Esophagus squamous epithelium (tissue), 5 donors: ENCODE data around the gene DRD3. TPM values are rescaled to one million over a fixed set of nuclear protein-coding genes. Genes with fewer than 3 reads are reported as not detected.
A peak's percentile ranks its signal among the peaks of the same experiment; 100 is the strongest.

Source experiments
- DNase-seq: peaks from one replicate; lab custom pipeline; 2025; lab: John Stamatoyannopoulos, UW
- H3K27ac ChIP-seq, 4 donors: fragments of 200-600 bp; sonication (generic); one replicate each; pipeline ENCODE4 v1.5.1; 2016 to 2019; ENCODE audit warnings: mild to moderate bottlenecking in 1 of 4
- H3K27me3 ChIP-seq, 4 donors: fragments of 200-600 bp; sonication (generic); 1 replicate in 3 of 4; 2 replicates in 1 of 4; pipeline versions ENCODE4 v1.5.1 to v1.6.0; 2017 to 2021; ENCODE audit warnings: antibody characterized with exemption in 1 of 4
- H3K36me3 ChIP-seq, 3 donors: fragments of 200-600 bp; sonication (generic); one replicate each; pipeline ENCODE4 v1.5.1; 2016 to 2019
- H3K4me1 ChIP-seq, 3 donors: fragments of 200-600 bp; sonication (generic); one replicate each; pipeline ENCODE4 v1.5.1; 2017 to 2019
- H3K4me3 ChIP-seq, 4 donors: fragments of 200-600 bp; sonication (generic); 1 replicate in 3 of 4; 2 replicates in 1 of 4; pipeline ENCODE4 v1.5.1; 2016 to 2019; ENCODE audit warnings: mild to moderate bottlenecking in 2 of 4, moderate library complexity in 1 of 4
- H3K9me3 ChIP-seq, 3 donors: fragments of 200-600 bp; sonication (generic); one replicate each; pipeline ENCODE4 v1.5.1; 2016 to 2019
- POLR2A ChIP-seq, 4 donors: fragments of 450-650 bp; IDR thresholded peaks; one replicate each; pipeline ENCODE4 v1.6.1; 2017; ENCODE audit warnings: antibody characterized with exemption in 4 of 4, mild to moderate bottlenecking in 4 of 4, moderate library complexity in 3 of 4
- WGBS, 2 donors: methylation state at CpG; one replicate each; pipeline ENCODE4 v1.1.5; 2018; 5-methylcytosine and 5-hydroxymethylcytosine counted together
- intact Hi-C: fragments of 100-400 bp; cut with DNase I; formaldehyde crosslinking; loops from one replicate; pipeline ENCODE4 v1.15.0; 2022
- total RNA-seq, 4 donors: library from RNA; depleted of rRNA; stranded (reverse); fragments of >200 nt; gene quantifications; one replicate each; pipeline ENCODE4 v1.1.0, GENCODE V29; 2016
- TF ChIP-seq, protein P1 (sequence below), 6 experiments: fragments of 450-650 bp in 4 of 6; fragments of 200-600 bp in 2 of 6; sonication (generic) in 2 of 6; IDR thresholded peaks; one replicate each; pipeline ENCODE4 v1.5.1; 2016 to 2019; ENCODE audit warnings: antibody characterized with exemption in 6 of 6, mild to moderate bottlenecking in 4 of 6, moderate library complexity in 4 of 6
- donor health status: DM: yes; HTN: yes; CAD: no.

Gene DRD3
- total RNA-seq, 4 donors from 2014 or later: not detected

DNA sequence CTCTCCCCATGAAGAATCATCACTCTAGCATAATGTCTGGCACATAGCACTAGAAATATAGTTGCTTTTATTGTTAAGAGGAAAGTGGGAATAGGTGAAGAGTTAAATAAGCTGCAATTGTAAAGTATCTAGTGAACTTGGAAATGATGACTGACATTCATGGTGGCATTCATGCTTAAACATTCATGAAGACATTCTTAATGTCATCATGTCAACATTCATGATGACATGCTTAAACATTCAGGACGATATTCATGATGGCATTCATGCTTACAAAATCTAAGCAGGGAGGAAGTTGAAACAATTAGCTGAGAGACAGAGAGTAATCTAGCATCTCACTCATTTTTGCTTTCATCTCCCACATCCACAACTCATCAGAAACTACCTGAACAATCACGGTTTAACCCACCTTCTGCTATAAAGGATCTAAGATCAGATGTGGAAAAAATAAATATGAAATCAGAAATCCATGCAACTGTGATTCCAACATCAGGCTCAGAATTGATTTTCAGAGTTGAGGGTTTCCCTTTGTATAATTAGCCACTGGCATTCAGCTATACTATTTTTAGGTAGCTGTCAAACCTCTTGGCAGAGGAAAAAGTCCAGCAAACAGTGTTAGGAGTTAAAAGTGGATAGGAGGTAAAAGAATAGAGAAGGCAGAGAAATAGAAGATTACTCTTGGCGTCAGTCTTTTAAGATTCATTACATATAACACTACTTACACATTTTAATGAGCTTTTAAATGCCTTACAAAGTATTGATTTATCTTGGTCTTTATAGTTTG, 3.5 kb downstream of the DRD3 start:
- H3K27ac ChIP-seq: no peak overlapping the region
- H3K9me3 ChIP-seq: no peaks in the 10 kb centered on the region
- no peaks in the 10 kb centered on the region for H3K4me1 ChIP-seq
- no peak for DNase-seq
- peaks cover 0 to 3% (median under 1%) of the 10 kb centered on the region in 4 donors for H3K27me3 ChIP-seq
- no peaks in the 10 kb centered on the region for H3K36me3 ChIP-seq
- intact Hi-C loops: no loop called here
- WGBS, 2 donors: 52 to 60% methylated on average over 3 of the region's 3 CpGs
- H3K4me3 ChIP-seq: no peak overlapping the region
- TF ChIP-seq, protein P1, sequence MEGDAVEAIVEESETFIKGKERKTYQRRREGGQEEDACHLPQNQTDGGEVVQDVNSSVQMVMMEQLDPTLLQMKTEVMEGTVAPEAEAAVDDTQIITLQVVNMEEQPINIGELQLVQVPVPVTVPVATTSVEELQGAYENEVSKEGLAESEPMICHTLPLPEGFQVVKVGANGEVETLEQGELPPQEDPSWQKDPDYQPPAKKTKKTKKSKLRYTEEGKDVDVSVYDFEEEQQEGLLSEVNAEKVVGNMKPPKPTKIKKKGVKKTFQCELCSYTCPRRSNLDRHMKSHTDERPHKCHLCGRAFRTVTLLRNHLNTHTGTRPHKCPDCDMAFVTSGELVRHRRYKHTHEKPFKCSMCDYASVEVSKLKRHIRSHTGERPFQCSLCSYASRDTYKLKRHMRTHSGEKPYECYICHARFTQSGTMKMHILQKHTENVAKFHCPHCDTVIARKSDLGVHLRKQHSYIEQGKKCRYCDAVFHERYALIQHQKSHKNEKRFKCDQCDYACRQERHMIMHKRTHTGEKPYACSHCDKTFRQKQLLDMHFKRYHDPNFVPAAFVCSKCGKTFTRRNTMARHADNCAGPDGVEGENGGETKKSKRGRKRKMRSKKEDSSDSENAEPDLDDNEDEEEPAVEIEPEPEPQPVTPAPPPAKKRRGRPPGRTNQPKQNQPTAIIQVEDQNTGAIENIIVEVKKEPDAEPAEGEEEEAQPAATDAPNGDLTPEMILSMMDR (IDR thresholded peaks at IDR 0.05): no peak
- no peak for TF ChIP-seq POLR2A (IDR thresholded peaks at IDR 0.05)

DNA sequence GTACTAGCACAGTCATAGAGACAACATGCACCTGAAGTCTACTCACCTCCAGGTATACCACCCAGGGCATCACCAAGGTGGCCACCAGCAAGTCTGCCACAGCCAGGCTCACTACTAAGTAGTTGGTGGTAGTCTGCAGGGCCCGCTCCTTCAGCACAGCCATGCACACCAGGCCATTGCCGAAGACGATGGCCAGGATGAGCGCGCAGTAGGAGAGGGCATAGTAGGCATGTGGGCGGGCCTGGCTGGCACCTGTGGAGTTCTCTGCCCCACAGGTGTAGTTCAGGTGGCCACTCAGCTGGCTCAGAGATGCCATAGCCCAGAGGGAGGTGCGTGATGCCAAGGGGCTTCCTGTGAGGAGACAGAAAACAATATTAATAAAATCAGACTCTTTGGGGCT, 7.2 kb downstream of the DRD3 start:
- Histone ChIP-seq H3K27me3 (peaks cover 0 to 3% (median 0%) of the 10 kb centered on the region in 4 donors), H3K4me3 (no peak overlapping the region), H3K36me3 (no peaks in the 10 kb centered on the region), H3K9me3 (no peaks in the 10 kb centered on the region), H3K27ac (no peak overlapping the region), H3K4me1 (no peaks in the 10 kb centered on the region)
- no peak for TF ChIP-seq POLR2A (IDR thresholded peaks at IDR 0.05)
- TF ChIP-seq, protein P1 (IDR thresholded peaks at IDR 0.05): no peak
- intact Hi-C loops: no loop called here
- no peak for DNase-seq
- 85 to 89% methylated on average over 6 of the region's 7 CpGs for WGBS, 2 donors

DNA sequence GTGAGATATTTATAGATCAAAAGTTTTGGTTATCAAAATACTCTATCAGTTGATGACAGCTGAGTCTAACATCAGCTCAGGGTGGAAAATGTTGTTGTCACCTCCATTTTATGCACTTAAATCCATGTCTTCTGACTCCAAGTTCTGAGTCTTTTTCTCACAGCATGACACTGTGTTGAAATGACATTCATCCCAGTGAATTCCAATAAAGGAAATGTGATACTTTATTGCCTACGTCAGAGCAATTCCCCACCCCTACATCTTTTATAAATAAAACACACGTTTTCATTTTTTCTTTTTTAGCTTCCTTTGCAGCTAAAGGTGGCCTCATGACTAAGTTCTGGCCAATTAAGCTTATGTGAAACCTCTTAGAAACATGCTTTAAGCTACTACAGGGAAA, 10.7 kb downstream of the DRD3 start:
- H3K9me3 ChIP-seq: no peaks in the 10 kb centered on the region
- no peak overlapping the region for H3K27ac ChIP-seq
- H3K27me3 ChIP-seq: peaks cover 0 to 3% (median 0%) of the 10 kb centered on the region in 4 donors
- H3K4me3 ChIP-seq: no peak overlapping the region
- intact Hi-C loops: no loop called here
- DNase-seq: no peak
- no peak for TF ChIP-seq POLR2A (IDR thresholded peaks at IDR 0.05)
- TF ChIP-seq, protein P1 (IDR thresholded peaks at IDR 0.05): no peak
- 26 to 37% methylated on average over 2 of the region's 2 CpGs for WGBS, 2 donors
- no peaks in the 10 kb centered on the region for H3K36me3 ChIP-seq
- H3K4me1 ChIP-seq: no peaks in the 10 kb centered on the region

DNA sequence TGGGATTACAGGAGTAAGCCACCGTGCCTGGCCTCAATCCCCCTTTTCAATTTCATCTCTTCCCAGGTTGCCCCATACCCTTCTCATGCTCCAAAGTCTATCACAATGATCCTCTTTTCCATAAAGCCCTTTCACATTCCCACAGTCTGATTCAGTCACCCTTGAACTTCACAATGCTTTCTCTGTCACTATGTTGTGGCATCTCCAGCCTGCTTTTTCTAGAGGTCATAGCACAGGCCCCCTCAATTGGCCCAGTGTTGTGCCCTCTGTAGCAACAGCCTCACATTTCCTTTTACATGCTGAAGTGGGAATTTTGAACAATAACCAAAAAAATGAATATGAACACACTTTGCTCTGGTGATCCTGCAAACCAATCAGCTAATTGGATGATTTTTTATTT, 21.5 kb downstream of the DRD3 start:
- no peak for DNase-seq
- Histone ChIP-seq H3K27ac (no peak overlapping the region), H3K36me3 (no peaks in the 10 kb centered on the region), H3K4me3 (no peak overlapping the region), H3K4me1 (peaks cover 0 to 15% (median 5%) of the 10 kb centered on the region in 3 donors), H3K9me3 (no peaks in the 10 kb centered on the region), H3K27me3 (peaks cover 0 to 22% (median 0%) of the 10 kb centered on the region in 4 donors)
- TF ChIP-seq, protein P1 (IDR thresholded peaks at IDR 0.05): no peak
- TF ChIP-seq POLR2A (IDR thresholded peaks at IDR 0.05): no peak
- 76 to 100% methylated on average over 1 of the region's 1 CpG for WGBS, 2 donors
- intact Hi-C loops: no loop called here

DNA sequence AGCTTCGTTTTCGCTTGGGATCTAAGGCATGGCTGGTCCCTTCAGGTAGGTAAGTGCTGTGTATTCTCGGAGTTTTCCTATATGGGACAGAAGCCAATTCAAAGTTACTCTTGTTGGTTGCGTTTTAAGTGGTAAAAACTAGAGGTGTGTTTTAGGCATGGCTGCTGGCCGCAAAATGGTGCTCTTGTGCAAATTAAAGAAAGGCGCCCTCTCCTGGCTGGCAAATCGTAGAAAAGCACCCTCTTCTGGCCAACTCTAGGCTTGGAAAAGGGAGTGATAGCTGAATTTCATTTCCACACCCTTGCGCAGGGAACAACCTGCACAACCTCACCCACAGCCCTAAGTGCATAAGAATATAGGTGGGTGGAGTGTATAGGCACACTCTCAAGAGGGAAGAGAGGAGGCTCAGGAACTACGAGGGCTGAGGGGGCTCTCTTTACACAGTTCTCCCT, 23.5 kb downstream of the DRD3 start:
- no peaks in the 10 kb centered on the region for H3K9me3 ChIP-seq
- TF ChIP-seq POLR2A (IDR thresholded peaks at IDR 0.05): no peak
- TF ChIP-seq, protein P1 (IDR thresholded peaks at IDR 0.05): peak in 4 of 6 experiments; percentile 7 to 48 (median 26)
- intact Hi-C loops: no loop called here
- H3K4me1 ChIP-seq: peaks cover 0 to 20% (median 7%) of the 10 kb centered on the region in 3 donors
- DNase-seq: no peak
- WGBS, 2 donors: 68 to 75% methylated on average over 8 to 9 of the region's 9 CpGs
- no peak overlapping the region for H3K4me3 ChIP-seq
- H3K27ac ChIP-seq: no peak overlapping the region
- no peaks in the 10 kb centered on the region for H3K36me3 ChIP-seq
- peaks cover 0 to 22% (median 0%) of the 10 kb centered on the region in 4 donors for H3K27me3 ChIP-seq
